ENCODE results near the gene UNC79. TPM values are rescaled to one million over a fixed set of nuclear protein-coding genes. Genes with fewer than 3 reads are reported as not detected.

The UNC79 gene
- total and polyA plus RNA-seq, 10 of the 15 experiments (the other 5 are each of a cell fraction or from before 2014, with no cell fraction given), result 0.04 to 0.29 (median 0.14) TPM

DNA sequence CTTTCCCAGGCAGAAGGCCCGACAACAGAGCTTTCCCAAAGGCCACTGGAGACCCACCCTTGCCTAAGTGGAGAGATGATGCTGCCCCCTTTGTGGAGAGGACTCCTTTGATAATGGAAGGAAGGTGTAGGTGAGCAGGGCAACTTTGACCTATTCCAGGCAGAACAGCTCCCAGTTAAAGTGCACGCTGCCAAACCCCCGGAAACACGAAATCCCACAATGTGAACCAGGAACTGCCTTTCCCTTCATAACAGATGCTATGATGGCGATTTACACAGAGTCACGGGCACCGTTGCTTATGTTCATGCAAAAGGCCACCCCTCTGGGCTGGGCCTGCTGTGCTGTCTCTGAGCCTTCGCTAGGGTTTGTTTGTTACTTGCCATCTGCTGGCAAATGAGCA lies 322.9 kb downstream of the UNC79 start:
- intact Hi-C loops (cut with micrococcal nuclease; ENCODE audit: unreplicated experiment), result no loop called here
- Histone ChIP-seq H3K79me2 (ENCODE audit: control insufficient read depth, insufficient read depth, low read length) (no peaks in the 10 kb centered on the region), H3K4me1 (ENCODE audit: control insufficient read depth, insufficient read depth, low read length) (no peaks in the 10 kb centered on the region), H3K27ac (ENCODE audit: control insufficient read depth, insufficient read depth) (no peak overlapping the region), H4K20me1 (ENCODE audit: control insufficient read depth, insufficient read depth) (no peaks in the 10 kb centered on the region), H3K9me3 (replicated peaks; ENCODE audit: control insufficient read depth, insufficient read depth, low read length) (no peaks in the 10 kb centered on the region), H3K4me3 (no peak overlapping the region), H3K36me3 (ENCODE audit: control insufficient read depth in 2 of 2, insufficient read depth in 2 of 2, low read length in 1 of 2) (no peaks in the 10 kb centered on the region), H3K27me3 (replicated peaks in 1 of 2; ENCODE audit: control insufficient read depth in 2 of 2, insufficient read depth in 2 of 2, low read length in 1 of 2) (no peaks in the 10 kb centered on the region; a peak in 1 of 4 replicates), H2AFZ (ENCODE audit: control insufficient read depth, low read depth, low read length) (no peak overlapping the region), H3K9ac (ENCODE audit: control insufficient read depth, insufficient read depth, low read length) (no peak overlapping the region), H3K4me2 (ENCODE audit: control insufficient read depth, insufficient read depth) (no peak overlapping the region)
- SMC1A ChIA-PET (ENCODE audit: uncharacterized antibody, unreplicated experiment), result no interaction called here
- POLR2A ChIA-PET, result no interaction called here
- in situ Hi-C loops (cut with MboI), result no loop called here
- ATAC-seq, result no peak
- RAD21 ChIA-PET (ENCODE audit: unreplicated experiment), result no interaction called here
- CTCF ChIA-PET, result interaction anchor here (0.7 kb wide), 1 partner anchor 1068 kb away, joined by 3 read pairs; no protein-coding TSS in a partner anchor
- TF ChIP-seq SP1 (IDR thresholded peaks at IDR 0.05; ENCODE audit: low read depth, low read length) (no peak), HDAC6 (IDR thresholded peaks at IDR 0.05; ENCODE audit: unreplicated experiment) (no peak), CBX5 (IDR thresholded peaks at IDR 0.05; ENCODE audit: low read depth) (no peak), RBBP5 (conservative IDR thresholded peaks at IDR 0.05) (no peak), CBFB (IDR thresholded peaks at IDR 0.05; ENCODE audit: low read depth) (no peak), CHD2 (IDR thresholded peaks at IDR 0.05; ENCODE audit: borderline replicate concordance, low read depth, low read length) (no peak), NFYB (IDR thresholded peaks at IDR 0.05; ENCODE audit: insufficient read depth, low read depth, low read length) (no peak), BHLHE40 (IDR thresholded peaks at IDR 0.05; ENCODE audit: borderline replicate concordance in 1 of 2, low read depth in 2 of 2, low read length in 1 of 2) (no peak), STAT3 (IDR thresholded peaks at IDR 0.05; ENCODE audit: low read depth, low read length) (no peak), NFYA (IDR thresholded peaks at IDR 0.05; ENCODE audit: borderline replicate concordance, low read depth, low read length) (no peak)
- TF ChIP-seq, protein P1, sequence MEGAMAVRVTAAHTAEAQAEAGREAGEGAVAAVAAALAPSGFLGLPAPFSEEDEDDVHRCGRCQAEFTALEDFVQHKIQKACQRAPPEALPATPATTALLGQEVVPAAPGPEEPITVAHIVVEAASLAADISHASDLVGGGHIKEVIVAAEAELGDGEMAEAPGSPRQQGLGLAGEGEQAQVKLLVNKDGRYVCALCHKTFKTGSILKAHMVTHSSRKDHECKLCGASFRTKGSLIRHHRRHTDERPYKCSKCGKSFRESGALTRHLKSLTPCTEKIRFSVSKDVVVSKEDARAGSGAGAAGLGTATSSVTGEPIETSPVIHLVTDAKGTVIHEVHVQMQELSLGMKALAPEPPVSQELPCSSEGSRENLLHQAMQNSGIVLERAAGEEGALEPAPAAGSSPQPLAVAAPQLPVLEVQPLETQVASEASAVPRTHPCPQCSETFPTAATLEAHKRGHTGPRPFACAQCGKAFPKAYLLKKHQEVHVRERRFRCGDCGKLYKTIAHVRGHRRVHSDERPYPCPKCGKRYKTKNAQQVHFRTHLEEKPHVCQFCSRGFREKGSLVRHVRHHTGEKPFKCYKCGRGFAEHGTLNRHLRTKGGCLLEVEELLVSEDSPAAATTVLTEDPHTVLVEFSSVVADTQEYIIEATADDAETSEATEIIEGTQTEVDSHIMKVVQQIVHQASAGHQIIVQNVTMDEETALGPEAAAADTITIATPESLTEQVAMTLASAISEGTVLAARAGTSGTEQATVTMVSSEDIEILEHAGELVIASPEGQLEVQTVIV (IDR thresholded peaks at IDR 0.05; ENCODE audit: borderline replicate concordance, partially characterized antibody), result no peak
- TF ChIP-seq, protein P2, sequence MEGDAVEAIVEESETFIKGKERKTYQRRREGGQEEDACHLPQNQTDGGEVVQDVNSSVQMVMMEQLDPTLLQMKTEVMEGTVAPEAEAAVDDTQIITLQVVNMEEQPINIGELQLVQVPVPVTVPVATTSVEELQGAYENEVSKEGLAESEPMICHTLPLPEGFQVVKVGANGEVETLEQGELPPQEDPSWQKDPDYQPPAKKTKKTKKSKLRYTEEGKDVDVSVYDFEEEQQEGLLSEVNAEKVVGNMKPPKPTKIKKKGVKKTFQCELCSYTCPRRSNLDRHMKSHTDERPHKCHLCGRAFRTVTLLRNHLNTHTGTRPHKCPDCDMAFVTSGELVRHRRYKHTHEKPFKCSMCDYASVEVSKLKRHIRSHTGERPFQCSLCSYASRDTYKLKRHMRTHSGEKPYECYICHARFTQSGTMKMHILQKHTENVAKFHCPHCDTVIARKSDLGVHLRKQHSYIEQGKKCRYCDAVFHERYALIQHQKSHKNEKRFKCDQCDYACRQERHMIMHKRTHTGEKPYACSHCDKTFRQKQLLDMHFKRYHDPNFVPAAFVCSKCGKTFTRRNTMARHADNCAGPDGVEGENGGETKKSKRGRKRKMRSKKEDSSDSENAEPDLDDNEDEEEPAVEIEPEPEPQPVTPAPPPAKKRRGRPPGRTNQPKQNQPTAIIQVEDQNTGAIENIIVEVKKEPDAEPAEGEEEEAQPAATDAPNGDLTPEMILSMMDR (IDR thresholded peaks at IDR 0.05 in 2 of 3, conservative IDR thresholded peaks at IDR 0.05 in 1 of 3; ENCODE audit: control insufficient read depth in 2 of 3, extremely low read depth in 1 of 3, insufficient read depth in 1 of 3, low read depth in 3 of 3, low read length in 3 of 3), result no peak
- TF ChIP-seq, protein P3, sequence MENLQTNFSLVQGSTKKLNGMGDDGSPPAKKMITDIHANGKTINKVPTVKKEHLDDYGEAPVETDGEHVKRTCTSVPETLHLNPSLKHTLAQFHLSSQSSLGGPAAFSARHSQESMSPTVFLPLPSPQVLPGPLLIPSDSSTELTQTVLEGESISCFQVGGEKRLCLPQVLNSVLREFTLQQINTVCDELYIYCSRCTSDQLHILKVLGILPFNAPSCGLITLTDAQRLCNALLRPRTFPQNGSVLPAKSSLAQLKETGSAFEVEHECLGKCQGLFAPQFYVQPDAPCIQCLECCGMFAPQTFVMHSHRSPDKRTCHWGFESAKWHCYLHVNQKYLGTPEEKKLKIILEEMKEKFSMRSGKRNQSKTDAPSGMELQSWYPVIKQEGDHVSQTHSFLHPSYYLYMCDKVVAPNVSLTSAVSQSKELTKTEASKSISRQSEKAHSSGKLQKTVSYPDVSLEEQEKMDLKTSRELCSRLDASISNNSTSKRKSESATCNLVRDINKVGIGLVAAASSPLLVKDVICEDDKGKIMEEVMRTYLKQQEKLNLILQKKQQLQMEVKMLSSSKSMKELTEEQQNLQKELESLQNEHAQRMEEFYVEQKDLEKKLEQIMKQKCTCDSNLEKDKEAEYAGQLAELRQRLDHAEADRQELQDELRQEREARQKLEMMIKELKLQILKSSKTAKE (IDR thresholded peaks at IDR 0.05; ENCODE audit: low read depth, poor library complexity, severe bottlenecking), result no peak
- TF ChIP-seq, protein P4, sequence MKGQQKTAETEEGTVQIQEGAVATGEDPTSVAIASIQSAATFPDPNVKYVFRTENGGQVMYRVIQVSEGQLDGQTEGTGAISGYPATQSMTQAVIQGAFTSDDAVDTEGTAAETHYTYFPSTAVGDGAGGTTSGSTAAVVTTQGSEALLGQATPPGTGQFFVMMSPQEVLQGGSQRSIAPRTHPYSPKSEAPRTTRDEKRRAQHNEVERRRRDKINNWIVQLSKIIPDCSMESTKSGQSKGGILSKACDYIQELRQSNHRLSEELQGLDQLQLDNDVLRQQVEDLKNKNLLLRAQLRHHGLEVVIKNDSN (IDR thresholded peaks at IDR 0.05; ENCODE audit: borderline replicate concordance, extremely low read length, insufficient read depth, low read depth, low read length), result no peak
- TF ChIP-seq, protein P5, sequence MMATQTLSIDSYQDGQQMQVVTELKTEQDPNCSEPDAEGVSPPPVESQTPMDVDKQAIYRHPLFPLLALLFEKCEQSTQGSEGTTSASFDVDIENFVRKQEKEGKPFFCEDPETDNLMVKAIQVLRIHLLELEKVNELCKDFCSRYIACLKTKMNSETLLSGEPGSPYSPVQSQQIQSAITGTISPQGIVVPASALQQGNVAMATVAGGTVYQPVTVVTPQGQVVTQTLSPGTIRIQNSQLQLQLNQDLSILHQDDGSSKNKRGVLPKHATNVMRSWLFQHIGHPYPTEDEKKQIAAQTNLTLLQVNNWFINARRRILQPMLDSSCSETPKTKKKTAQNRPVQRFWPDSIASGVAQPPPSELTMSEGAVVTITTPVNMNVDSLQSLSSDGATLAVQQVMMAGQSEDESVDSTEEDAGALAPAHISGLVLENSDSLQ (IDR thresholded peaks at IDR 0.05), result no peak
- BruUV-seq (replicated peaks), result no TSS peak
- FAIRE-seq, result no peak
- no peak for DNase-seq (ENCODE audit: low read depth, low spot score)
- WGBS (ENCODE audit: insufficient coverage, insufficient replicate concordance, low lambda C conversion rate, missing lambda C conversion rate), result 31% methylated on average over 8 of the region's 8 CpGs
